ENCODE data around the gene SPDEF.

SPDEF gene

GRCh38 chr6:34562861-34563512 lies 6.9 kb upstream of the SPDEF start:
- Histone ChIP-seq H3K27me3 (ENCODE audit: insufficient read depth, low read length) (peaks cover 7% of the 10 kb centered on the region), H3K9me2 (ENCODE audit: low read depth, low read length) (no peaks in the 10 kb centered on the region), H3F3A (ENCODE audit: insufficient read depth, low read length) (no peaks in the 10 kb centered on the region), H4K20me1 (ENCODE audit: insufficient read depth, low read length) (no peaks in the 10 kb centered on the region), H3K4me1 (ENCODE audit: insufficient read depth, low read length, severe bottlenecking) (no peaks in the 10 kb centered on the region), H3K79me2 (ENCODE audit: insufficient read depth, low read length) (no peaks in the 10 kb centered on the region), H3K36me3 (ENCODE audit: insufficient read depth, low read length) (no peaks in the 10 kb centered on the region), H3K9ac (ENCODE audit: low read length) (no peak overlapping the region), H3K27ac (ENCODE audit: low read depth, low read length, poor library complexity, severe bottlenecking) (no peak overlapping the region), H3K4me2 (ENCODE audit: low read length) (no peak overlapping the region), H3K4me3 (ENCODE audit: low read depth, low read length, poor library complexity, severe bottlenecking) (no peak overlapping the region), H3K9me3 (ENCODE audit: low read length) (0 out of 2 replicates have a peak, but pooled peaks cover 3% of the 10 kb centered on the region), H2AFZ (ENCODE audit: low read length) (no peak overlapping the region)
- TF ChIP-seq EZH2 (IDR thresholded peaks at IDR 0.05; ENCODE audit: borderline replicate concordance, low read length) (no peak), CTCF (IDR thresholded peaks at IDR 0.05; ENCODE audit: low read length) (no peak)

GRCh38 chr6:34562350-34562749 lies 6.2 kb upstream of the SPDEF start:
- Histone ChIP-seq H4K20me1 (ENCODE audit: insufficient read depth, low read length) (no peaks in the 10 kb centered on the region), H3K4me1 (ENCODE audit: insufficient read depth, low read length, severe bottlenecking) (no peaks in the 10 kb centered on the region), H3K9ac (ENCODE audit: low read length) (no peak overlapping the region), H3F3A (ENCODE audit: insufficient read depth, low read length) (no peaks in the 10 kb centered on the region), H3K79me2 (ENCODE audit: insufficient read depth, low read length) (no peaks in the 10 kb centered on the region), H3K27ac (ENCODE audit: low read depth, low read length, poor library complexity, severe bottlenecking) (no peak overlapping the region), H2AFZ (ENCODE audit: low read length) (no peak overlapping the region), H3K4me3 (ENCODE audit: low read depth, low read length, poor library complexity, severe bottlenecking) (no peak overlapping the region), H3K27me3 (ENCODE audit: insufficient read depth, low read length) (peaks cover 7% of the 10 kb centered on the region), H3K9me2 (ENCODE audit: low read depth, low read length) (no peaks in the 10 kb centered on the region), H3K4me2 (ENCODE audit: low read length) (no peak overlapping the region), H3K36me3 (ENCODE audit: insufficient read depth, low read length) (no peaks in the 10 kb centered on the region), H3K9me3 (ENCODE audit: low read length) (0 out of 2 replicates have a peak, but pooled peaks cover 3% of the 10 kb centered on the region)
- no peak for TF ChIP-seq CTCF (IDR thresholded peaks at IDR 0.05; ENCODE audit: low read length)
- TF ChIP-seq EZH2 (IDR thresholded peaks at IDR 0.05; ENCODE audit: borderline replicate concordance, low read length) = no peak

- no peak overlapping the region for H3K4me2 ChIP-seq (ENCODE audit: low read length)
- H3K9me3 ChIP-seq (ENCODE audit: low read length) = 0 out of 2 replicates have a peak, but pooled peaks cover 3% of the 10 kb centered on the region
- TF ChIP-seq CTCF (IDR thresholded peaks at IDR 0.05; ENCODE audit: low read length) = no peak
- TF ChIP-seq EZH2 (IDR thresholded peaks at IDR 0.05; ENCODE audit: borderline replicate concordance, low read length) = no peak
- H4K20me1 ChIP-seq (ENCODE audit: insufficient read depth, low read length) = no peaks in the 10 kb centered on the region
- no peaks in the 10 kb centered on the region for H3K4me1 ChIP-seq (ENCODE audit: insufficient read depth, low read length, severe bottlenecking)
- no peak overlapping the region for H3K4me3 ChIP-seq (ENCODE audit: low read depth, low read length, poor library complexity, severe bottlenecking)
- no peaks in the 10 kb centered on the region for H3K9me2 ChIP-seq (ENCODE audit: low read depth, low read length)
- H3K27ac ChIP-seq (ENCODE audit: low read depth, low read length, poor library complexity, severe bottlenecking) = no peak overlapping the region
- H3K27me3 ChIP-seq (ENCODE audit: insufficient read depth, low read length) = peaks cover 7% of the 10 kb centered on the region
- no peaks in the 10 kb centered on the region for H3K79me2 ChIP-seq (ENCODE audit: insufficient read depth, low read length)
- no peak overlapping the region for H3K9ac ChIP-seq (ENCODE audit: low read length)
- H2AFZ ChIP-seq (ENCODE audit: low read length) = no peak overlapping the region
- H3K36me3 ChIP-seq (ENCODE audit: insufficient read depth, low read length) = no peaks in the 10 kb centered on the region
- H3F3A ChIP-seq (ENCODE audit: insufficient read depth, low read length) = no peaks in the 10 kb centered on the region
These were observed 5.0 kb upstream of the SPDEF start for GRCh38 chr6:34561227-34561530.
